SHP77 (cell line): ENCODE results near the gene ANO1.

Source experiments
- DNase-seq, 2 experiments: peaks; one replicate each; lab custom pipeline; 2025; lab: John Stamatoyannopoulos, UW

The ANO1 gene

DNA sequence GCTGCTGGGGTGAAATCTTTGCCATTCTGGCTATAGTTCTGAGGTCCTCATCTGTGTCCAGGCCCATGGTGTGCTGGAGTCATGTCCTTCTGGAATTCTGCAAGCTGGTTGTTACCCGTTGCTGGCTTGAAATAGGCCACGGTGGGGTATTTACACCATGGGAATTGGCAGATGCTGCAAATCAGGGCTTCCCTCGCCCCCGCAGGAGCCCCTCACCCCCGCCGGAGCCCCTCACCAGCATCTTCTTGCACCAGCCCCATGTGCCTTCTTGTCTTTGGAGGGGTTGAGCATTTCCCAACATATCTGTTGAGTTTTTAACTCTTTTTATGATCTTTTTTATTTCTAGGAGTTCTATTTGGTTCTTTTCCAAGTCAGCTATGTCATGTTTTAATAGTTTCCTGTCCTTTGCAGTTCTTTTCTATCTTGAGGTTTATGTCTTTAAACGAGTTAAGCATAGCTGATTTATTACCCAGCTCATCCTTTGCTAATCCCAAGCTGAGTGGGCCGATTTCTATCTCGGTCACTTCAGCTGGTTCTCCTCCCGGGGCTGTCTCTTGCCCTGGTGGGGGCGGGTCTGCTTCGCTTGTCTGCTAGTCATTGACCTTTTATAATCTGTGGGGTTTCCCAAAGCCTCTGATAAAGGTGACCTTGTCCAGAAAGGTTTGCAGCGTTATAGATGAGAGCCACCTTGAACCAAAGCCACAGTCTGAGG lies 17.6 kb downstream of the ANO1 start:
- no peak for DNase-seq

DNA sequence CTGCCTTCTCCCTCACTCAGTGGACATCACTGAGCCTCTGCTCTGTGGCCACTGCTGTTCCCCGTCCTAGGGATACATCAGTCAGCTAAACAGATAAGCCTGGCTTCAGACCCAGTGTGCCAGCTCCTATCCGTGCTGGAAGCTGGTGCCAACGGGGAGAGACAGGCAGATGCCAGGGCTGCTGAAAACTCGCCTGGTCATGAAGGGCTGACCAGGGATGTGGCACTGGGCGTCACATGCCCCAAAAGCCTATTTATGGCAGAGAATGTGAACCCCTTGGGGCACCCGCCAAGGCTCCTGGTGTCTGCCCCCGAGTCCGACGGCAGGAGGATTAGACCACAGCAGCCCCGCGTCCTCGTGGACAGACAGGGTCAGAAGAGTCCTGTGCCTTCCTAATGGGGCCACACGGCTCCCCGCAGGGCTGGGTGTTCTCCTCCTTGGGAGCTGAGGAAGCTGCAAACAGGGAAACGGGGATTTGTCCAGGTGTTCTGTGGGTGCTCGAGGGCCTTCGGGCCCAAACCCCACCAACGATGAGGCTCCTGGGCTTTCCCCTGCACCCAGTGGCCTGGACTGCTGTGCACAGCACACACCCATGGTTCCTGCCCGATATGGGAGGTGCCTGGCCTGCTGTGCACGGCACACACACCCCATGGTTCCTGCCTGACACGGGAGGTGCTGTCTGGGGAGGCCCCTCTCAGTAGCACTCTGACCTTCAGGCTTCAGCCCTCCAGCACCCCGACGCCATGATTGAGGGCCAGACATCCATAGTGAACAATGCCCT lies 19.9 kb downstream of the ANO1 start:
- DNase-seq: no peak

- DNase-seq: no peak
Measured at GRCh38 chr11:70098936-70099335, 20.8 kb downstream of the ANO1 start.

DNA sequence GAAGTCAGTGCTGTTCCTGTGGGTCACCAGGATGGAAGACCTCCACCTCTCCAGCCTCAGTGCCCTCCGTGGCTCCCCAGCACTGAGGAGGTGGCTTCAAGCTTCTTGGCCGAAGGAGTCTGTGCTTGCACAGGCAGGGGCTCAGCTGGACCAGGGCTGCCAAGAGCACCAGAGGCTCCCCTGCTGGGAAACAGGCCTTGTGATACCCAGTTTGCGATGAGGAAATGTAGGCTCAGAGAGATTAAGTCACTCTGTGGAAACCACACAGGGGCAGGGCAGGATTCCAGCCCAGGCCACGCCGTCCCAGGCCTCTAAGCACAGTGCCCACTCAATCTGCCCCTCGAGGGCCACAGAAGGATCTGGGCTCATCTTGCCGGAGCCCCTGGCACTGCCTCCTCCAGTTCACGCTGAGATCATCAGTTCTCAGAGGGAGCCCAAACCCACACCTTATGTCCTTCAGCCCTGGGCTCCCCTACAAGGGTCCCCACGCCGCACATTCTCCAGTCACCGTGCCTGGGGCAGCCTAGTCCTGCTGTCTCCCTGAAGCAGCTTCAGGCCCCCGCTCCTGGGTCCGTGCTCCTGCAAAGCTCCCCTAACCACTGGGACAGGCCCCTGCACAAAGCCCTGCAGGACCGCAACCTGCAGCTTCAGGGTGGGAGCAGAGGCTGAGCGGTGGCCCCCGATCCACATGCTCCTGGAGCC lies 21.6 kb downstream of the ANO1 start:
- DNase-seq: no peak

- no peak for DNase-seq
Measured at GRCh38 chr11:70100280-70100603, 22.1 kb downstream of the ANO1 start.

DNA sequence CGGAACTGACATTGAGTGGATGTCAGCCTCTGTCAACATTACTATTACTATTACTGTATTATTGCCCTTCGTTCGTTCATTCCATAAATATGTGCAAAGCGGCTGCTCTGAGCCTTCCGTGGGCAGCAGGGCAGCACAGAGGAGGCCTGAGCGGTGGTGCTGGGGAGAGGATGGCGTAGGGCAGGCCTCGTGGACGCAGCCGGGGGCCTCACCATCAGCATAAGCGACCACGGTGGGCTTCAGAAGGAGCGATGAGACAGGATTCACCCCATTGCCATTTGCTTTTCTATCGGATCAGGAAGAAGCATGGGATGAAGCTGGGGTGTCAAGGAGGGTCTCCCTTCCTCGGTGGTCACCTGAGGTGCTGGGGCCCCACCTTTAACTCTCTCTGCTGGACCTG lies 22.7 kb downstream of the ANO1 start:
- no peak for DNase-seq

GRCh38 chr11:70103256-70103975 lies 25.3 kb downstream of the ANO1 start:
- no peak for DNase-seq

DNA sequence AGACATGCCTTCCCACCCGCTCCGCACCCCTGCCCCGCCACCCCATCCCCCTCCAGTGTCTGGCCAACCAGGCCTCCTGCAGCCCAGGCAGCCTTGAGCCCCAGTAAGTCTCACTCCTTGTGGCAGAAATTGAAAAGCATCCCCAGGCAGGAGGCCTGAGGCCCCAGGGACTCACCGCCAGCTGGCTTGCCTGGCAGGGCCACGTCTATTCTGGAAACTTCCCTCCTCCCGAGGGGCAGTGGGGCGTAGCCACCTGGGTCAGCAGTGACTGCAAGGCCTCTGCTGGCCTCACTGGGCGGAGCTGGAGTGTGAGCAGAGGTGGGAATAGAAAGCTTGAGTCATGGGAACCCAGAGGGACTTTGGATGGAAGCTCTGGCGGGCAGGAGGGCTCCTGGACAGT lies 26.3 kb downstream of the ANO1 start:
- no peak for DNase-seq

- no peak for DNase-seq
Measured at GRCh38 chr11:70104961-70105360, 26.8 kb downstream of the ANO1 start.

DNA sequence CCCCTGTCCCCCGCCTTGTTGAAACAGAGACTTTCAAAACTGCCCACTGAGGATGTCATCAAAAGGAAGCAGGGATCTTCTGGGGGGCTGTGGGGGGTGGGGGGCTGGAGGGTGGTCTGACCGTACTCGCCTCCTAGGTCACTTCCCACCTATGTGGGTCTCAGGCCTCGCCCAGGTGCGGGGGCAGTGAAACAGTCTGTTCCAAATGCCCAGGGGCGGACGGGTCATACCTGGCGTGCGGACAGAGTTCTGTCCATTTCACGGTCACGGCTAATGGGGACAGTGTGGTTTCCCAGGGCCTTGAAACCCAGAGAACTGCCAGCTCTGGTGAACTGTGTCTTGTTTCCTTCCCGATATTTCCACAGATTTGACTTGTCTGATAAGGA lies 27.2 kb downstream of the ANO1 start:
- no peak for DNase-seq

DNA sequence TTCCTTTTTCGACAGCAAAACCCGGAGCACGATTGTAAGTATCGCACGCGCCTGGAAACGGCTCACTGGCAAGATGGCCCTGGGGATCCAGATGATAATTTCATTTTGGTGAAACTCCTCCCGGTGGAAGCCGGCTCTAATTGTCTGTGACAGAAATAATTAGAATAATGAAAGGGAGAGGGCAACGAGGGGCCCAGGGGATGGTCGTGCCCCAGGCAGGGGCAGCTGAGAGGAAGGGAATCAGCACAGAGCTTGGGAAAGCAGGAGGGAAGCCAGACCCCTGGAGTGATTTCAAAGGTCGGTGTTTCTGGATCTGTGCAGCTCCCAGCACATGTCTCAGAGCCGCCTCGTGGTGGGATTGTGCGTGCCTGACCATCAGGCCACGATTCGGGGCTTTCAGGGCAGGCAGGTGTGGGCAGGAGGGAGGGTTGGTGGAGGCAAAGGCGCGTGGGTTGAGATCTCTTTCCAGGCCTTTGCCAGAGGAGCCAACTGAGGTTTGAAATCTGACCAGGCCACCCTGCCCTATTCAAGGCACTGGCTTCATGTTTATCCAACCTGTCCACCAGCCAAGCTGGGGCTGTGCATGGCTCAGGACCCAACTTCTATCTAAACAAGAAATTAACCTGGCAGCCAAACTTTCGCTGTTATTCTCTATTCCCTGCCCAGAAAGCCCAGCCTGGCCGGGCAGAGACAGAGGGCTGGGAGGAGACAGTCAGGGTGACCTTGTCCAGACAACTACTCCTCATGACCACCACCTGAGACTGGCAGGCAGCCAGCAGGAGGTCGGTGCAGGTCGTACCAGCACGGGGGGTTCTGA lies 27.8 kb downstream of the ANO1 start:
- no peak for DNase-seq

- DNase-seq: no peak
Measured at GRCh38 chr11:70106757-70107156, 28.6 kb downstream of the ANO1 start.

DNA sequence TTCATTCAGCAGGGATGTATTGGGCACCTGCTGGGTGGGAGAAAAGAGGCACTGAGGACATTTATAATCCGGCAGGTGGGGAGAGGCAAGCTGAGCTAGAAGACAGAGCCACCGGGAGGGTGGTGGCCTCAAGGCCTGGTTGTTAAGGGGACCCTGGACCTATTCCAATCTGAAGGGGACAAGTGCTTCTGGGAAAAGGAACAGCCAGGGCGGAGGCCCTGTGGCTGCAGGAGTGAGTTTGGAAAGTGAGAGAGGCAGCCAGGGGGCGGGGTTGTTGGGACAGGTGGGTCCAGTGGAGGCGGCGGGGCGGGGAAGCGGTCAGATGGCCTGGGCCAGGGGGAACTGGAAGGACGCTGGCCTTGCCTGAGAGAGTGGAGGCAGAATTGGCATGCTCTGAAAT lies 29.1 kb downstream of the ANO1 start:
- DNase-seq: no peak

DNA sequence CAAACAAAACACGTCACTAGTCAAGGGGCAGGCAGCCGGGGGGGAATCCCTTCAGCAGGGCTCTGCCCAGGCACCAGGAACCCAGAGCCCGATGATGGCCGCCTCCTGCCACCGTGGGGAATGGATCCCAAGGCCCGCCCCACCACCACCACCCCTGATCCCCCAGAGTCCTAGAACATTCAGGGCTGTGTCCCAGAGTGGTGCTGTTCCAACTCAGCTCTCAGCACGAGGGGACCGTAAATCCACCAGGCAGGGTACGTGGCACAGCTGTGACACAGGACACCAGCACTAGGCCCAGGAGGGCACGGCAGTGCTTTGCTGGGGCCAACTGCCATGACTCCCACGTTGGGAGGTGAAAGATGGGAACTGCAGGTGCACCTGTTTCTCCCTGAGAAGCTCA lies 29.6 kb downstream of the ANO1 start:
- no peak for DNase-seq

DNA sequence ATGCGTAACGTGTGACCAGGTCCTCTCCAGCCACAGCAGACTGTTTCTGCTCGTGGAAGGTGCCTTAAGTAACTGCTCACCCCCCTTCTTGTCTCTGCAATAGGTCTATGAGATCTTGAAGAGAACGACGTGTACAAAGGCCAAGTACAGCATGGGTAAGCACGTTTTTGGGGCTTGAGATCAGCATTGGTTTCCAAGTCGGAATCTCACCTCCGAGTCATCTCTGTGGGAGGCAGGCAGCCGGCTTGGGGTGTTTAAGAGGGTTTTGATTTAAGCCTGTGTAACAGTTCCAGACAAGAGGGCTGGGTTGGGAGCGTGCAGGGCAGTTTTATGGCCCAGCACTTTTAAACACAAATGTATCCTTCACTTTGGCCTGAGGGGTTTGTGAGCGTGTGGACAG lies 30.1 kb downstream of the ANO1 start:
- DNase-seq: no peak

- no peak for DNase-seq
Measured at GRCh38 chr11:70109006-70109405, 30.9 kb downstream of the ANO1 start.

- DNase-seq: no peak
Measured at GRCh38 chr11:70109903-70110302, 31.8 kb downstream of the ANO1 start.

DNA sequence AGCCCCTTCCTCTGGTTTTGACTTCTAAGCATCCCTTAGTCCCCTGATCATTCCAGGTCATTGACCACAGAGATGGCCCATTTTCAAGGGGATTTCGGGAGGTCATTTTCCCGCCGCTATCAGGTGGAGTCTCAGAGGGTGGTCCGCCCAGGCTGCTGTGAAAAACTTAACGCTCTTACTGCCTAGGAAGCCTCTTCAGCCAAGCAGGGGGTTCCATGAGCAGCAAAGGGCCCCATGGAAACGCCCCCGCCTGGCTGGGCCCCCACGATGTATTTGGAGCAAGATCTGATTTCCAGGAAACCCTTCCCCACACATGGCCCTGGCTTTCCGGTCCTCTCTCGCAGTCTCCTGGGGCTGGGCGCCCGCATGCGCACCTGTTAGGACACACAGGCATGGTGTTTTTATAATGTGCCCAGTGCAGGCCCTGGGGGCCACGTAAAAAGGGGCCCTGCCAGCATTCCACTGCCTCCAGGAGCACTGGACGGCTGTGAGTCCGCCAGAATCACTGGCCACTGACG lies 32.5 kb downstream of the ANO1 start:
- DNase-seq: no peak

DNA sequence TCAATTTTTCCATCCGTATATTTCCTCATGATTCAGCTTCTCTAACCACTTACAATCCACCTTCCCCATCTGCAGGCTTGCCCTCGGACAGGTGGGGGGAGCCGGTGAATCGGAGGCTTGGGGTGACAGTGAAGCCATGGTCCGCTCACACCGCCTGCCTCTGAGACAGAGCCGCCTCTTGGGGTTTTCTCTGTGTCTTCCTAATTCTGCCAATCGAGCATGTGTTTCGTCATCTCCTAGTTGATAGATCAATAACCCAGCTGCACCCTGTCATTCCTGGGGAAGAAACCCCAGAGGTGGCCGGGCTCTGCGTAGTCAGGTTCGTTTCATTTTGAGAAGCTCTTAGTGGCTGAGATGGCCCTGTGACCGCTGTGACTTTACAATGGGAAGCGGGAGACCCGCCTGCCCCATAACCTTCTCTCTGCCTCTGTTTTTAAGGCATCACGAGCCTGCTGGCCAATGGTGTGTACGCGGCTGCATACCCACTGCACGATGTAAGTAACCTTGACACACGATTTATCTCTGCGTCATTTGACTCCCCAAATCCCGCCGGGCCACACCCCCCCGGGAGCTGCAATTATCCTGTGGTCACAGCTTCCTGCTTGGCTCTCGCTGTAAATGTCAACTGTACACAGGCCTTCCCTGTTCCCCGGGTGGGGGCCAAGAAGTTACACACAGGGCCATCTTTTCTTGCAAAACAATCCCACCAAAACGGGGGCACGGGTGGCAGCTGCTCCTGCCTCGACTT lies 33.3 kb downstream of the ANO1 start:
- no peak for DNase-seq

DNA sequence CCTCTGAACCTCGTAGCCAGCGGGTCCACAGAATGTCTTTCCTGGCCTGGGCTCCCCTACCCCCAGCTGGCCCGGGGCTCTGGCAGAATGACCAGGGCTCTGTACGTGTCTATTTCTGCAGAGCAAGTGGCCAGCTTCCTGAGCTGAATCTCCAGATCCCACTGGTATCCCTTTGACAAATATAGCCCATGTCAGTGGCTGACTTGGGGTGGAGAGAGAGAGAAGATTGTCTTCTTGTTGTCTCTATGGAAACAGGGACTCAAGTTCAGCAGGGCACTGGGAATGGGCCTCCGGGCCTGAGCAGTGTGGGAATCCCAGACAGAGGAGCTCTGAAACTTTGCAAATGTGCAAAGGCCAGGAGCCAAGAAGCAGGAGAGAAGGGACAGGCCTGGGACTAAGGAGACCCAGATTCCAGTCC lies 33.9 kb downstream of the ANO1 start:
- DNase-seq: no peak

DNA sequence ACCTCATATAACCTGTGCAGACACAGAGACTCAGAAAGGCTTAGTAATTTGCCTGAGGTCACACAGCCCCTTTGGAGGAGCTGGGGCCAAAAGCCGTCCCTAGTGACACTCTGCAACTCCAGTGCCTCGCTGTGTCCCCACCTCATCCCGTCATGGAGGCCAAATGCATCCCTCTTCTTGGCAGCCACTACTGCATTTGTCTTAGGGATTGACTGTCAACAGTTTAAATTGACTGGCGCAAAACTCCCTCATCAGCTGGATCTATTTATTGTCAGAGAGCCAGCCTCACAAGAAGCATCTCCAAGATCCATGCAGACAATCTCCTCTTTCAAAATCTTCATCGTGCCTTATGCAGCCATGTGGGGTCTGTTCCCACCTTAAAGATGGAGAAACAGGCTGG lies 35.7 kb downstream of the ANO1 start:
- DNase-seq: no peak
